ENCODE results near the gene RAPGEF2.
A peak's percentile ranks its signal among the peaks of the same experiment; 100 is the strongest.
"Not testable (repeated sequence)": the region's sequence is repeated elsewhere in the genome, so short reads cannot be mapped to it uniquely, and the experiment has no call there.

The RAPGEF2 gene

DNA sequence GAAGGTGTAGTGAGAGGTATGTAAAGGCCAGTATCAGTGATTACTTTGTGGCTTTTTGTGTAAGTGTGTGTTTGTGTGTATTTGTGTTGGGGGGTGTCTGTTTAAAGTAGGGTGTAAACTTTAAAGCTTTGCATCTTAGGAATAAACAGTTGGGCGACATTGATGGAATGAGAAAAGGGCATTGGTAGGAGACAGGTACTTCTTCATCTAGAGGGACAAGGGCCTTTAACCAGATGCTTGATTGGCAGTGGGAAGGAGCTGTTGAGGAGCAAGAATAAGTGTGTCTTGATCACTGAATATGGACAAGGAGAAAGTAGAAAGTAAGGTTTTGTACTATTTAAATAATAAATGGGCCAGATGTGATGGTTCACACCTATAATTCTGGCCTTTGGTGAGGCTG lies 48.8 kb downstream of the RAPGEF2 start:
- in situ Hi-C loops (cut with HindIII; ENCODE audit: low pct_ligation_motif_present, low pct_unique_long_range_greater_than_20kb, low sequenced_read_pairs), result no loop called here
- DNase-seq, result no peak

DNA sequence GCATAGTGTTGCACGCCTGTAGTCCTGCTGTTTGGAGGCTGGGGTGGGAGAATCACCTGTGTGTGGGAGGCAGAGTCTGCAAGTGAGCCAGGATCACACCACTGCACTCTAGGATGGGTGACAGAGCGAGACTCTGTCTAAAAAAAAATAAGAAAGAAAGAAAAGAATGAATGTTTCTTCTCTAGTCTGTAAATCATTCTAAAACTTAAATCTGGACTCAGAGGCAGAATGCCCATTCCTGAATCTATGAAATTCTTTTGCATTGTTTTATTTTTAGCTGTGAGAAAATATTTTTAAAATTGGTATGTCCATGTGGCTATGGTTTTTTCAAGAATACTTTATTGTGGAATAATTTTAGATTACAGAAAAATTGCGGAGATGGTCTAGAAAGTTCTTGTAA lies 49.3 kb downstream of the RAPGEF2 start:
- DNase-seq, result no peak
- in situ Hi-C loops (cut with HindIII; ENCODE audit: low pct_ligation_motif_present, low pct_unique_long_range_greater_than_20kb, low sequenced_read_pairs), result no loop called here

DNA sequence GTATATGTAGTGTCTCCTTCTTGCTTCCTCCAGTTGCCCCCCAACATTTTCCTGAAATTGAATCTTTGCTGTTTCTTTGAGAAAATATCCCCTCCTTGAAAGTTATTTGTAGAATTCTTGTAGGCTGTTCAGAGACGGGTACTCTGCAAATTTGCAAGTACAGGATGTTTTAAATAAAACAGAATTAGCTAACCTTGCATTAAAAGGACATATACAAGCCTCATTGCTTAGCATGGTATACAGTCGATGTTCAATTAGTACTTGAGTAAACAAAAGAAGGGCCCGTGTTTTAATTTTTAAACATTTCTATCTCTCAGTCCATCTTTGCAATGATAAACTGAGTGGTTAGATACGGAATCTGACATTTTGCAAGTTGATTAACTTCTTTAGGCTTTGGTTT lies 50.8 kb downstream of the RAPGEF2 start:
- in situ Hi-C loops (cut with HindIII; ENCODE audit: low pct_ligation_motif_present, low pct_unique_long_range_greater_than_20kb, low sequenced_read_pairs), result no loop called here

DNA sequence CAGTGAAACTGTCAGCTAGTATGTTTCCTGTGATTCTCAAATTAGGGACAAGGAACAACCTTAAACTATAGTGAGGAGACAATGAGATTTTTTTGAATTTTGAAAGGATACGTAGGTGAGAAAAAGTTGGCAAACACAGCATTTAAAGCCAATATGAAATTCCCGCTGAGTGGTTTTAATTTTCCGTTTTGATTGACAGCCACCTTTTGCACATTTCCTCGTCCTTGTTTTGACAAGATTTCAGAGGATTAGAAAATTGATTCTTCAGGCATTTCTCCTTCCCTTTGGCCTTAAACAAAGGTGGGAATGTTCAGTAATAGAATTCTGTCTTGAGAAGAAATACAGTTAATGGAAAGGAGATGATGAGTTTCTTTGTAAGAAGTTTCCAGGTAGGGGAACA lies 52.2 kb downstream of the RAPGEF2 start:
- no peak for DNase-seq
- in situ Hi-C loops (cut with HindIII; ENCODE audit: low pct_ligation_motif_present, low pct_unique_long_range_greater_than_20kb, low sequenced_read_pairs), result no loop called here

More for the DNA sequence above, 50.8 kb downstream of the RAPGEF2 start:
- no peak for DNase-seq

DNA sequence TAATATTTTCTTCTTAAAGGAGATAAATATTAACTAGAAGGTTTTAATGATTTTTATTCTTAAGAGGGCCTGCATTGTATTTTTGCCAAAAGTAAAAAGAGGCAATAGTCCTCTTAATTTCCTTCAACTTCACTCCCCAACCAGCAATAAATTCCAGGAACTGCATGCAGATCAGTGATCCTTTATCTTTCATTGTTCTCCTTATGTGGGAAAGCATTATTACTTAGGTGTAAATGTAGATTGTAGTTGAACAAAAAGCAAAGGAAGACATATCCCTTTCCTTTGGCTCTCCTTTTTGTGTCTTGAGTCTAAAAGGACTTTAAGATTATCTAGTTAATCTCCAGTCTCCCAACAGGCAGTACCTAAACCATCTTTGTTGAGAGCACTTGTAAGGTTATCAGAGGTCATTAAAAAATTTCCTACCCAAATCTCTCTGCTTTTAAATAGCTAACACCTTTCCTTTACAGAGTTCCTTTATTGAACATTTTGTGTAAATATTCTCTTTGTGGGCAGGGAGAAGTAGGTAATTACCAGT lies 55.3 kb downstream of the RAPGEF2 start:
- DNase-seq, result no peak
- in situ Hi-C loops (cut with HindIII; ENCODE audit: low pct_ligation_motif_present, low pct_unique_long_range_greater_than_20kb, low sequenced_read_pairs), result no loop called here

DNA sequence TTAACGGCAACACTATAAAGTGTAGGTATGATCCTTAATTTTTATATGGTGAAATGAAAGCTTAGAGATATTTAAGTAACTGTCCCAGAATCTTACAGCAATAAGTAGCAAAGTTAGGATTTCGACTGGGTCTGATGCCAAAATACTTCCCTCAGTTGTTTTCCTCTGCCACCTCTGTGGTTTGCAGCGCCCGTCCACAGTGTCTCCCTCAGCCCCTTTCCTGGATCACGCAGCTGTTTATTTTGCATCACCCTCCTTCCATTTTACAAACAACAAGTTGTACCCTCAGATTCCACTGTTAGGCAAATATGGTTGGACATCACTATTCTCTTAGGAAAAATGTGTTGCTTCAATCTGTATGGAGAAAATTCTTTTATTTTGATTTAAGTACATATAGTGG lies 56.1 kb downstream of the RAPGEF2 start:
- in situ Hi-C loops (cut with HindIII; ENCODE audit: low pct_ligation_motif_present, low pct_unique_long_range_greater_than_20kb, low sequenced_read_pairs), result no loop called here
- DNase-seq, result no peak

DNA sequence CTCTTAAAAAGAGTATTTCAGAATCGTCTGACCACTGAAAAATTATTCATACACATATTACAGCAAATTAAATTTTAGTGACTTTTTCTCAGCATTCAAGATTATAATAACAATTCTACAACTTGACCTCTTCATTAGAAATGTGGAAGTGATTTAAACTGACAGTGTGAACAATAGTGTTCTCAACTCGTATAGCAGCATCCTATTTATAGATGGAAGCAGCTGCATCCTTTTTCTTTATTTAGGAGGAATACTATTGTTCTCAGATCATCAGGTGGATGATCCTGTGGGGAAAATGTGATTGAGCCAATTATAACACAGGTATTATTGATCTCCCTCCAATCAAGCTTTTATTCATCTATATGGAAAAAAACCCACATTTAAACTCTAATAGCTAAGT lies 56.7 kb downstream of the RAPGEF2 start:
- in situ Hi-C loops (cut with HindIII; ENCODE audit: low pct_ligation_motif_present, low pct_unique_long_range_greater_than_20kb, low sequenced_read_pairs), result no loop called here

DNA sequence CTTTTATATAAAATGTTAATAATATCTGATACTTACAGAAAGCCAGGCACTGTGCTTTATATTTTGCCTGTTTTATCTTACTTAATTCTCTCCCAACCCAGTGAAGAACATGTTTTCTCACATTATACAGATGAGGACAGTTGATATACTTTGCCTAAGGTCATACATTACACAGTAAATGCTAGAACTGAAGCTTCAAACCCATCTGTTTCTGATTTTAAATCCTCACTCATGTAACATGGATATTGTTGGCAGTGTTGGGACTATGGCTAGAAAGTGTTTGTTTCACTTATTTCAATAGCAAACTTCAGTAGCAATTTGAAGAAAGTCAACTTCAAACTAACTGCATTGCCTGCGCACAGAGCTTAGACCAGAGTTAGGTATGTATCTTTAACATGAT lies 57.4 kb downstream of the RAPGEF2 start:
- DNase-seq, result no peak
- in situ Hi-C loops (cut with HindIII; ENCODE audit: low pct_ligation_motif_present, low pct_unique_long_range_greater_than_20kb, low sequenced_read_pairs), result no loop called here

More for the DNA sequence above, 56.7 kb downstream of the RAPGEF2 start:
- no peak for DNase-seq

DNA sequence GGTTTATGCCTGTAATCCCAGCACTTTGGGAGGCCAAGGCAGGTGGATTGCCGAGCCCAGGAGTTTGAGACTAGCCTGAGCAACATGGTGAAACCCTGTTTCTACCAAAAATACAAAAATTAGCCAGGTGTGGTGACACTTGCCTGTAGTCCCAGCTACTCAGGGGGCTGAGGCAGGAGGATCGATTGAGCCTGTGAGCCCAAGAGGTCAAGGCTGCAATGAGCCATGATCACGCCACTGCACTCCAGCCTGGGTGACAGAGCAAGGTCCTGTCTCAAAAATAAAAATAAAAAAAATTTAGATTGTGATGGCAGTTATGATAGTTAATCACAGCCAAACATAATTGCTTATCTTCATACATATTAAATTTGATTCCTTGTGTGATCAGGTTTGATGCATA lies 58.6 kb downstream of the RAPGEF2 start:
- in situ Hi-C loops (cut with HindIII; ENCODE audit: low pct_ligation_motif_present, low pct_unique_long_range_greater_than_20kb, low sequenced_read_pairs); DNase-seq: not testable (repeated sequence)

DNA sequence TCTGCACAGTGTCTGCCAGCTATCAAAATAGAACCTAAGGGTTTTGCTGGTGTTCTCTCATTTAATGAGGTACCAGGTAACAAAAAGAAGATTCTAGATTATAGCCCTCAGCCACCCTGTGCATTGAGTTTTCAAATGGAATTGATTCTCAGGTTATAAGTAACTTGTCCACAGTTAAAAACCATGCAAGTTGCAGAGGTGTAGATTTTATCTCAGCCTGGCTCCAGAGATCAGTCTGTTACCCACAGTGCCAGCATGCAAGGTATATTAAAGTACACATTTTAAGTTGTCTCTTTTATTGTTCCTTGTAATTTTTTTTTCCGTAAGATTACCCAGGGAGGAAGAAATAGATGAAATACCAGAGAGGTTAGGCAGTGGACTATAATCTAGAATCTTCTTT lies 59.7 kb downstream of the RAPGEF2 start:
- in situ Hi-C loops (cut with HindIII; ENCODE audit: low pct_ligation_motif_present, low pct_unique_long_range_greater_than_20kb, low sequenced_read_pairs), result no loop called here
- no peak for DNase-seq

DNA sequence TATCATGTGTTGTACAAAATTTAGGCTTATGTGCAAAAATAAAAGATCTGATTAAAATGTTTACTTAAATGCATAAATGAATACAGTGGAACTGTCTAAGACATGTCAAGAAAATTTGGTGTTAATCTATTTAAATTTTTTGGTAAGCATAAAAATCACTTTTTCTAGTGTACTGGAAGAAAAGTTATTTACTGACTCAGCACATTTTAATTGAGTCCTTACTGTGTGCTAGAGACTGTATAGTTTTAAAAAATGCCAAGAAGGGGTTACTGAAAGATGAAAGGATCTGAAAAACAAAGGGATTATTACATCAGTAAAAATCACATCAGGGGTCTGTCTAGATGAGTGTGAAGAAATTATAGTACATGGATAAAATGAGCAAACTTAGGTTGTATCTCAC lies 60.6 kb downstream of the RAPGEF2 start:
- in situ Hi-C loops (cut with HindIII; ENCODE audit: low pct_ligation_motif_present, low pct_unique_long_range_greater_than_20kb, low sequenced_read_pairs), result no loop called here
- DNase-seq, result no peak

DNA sequence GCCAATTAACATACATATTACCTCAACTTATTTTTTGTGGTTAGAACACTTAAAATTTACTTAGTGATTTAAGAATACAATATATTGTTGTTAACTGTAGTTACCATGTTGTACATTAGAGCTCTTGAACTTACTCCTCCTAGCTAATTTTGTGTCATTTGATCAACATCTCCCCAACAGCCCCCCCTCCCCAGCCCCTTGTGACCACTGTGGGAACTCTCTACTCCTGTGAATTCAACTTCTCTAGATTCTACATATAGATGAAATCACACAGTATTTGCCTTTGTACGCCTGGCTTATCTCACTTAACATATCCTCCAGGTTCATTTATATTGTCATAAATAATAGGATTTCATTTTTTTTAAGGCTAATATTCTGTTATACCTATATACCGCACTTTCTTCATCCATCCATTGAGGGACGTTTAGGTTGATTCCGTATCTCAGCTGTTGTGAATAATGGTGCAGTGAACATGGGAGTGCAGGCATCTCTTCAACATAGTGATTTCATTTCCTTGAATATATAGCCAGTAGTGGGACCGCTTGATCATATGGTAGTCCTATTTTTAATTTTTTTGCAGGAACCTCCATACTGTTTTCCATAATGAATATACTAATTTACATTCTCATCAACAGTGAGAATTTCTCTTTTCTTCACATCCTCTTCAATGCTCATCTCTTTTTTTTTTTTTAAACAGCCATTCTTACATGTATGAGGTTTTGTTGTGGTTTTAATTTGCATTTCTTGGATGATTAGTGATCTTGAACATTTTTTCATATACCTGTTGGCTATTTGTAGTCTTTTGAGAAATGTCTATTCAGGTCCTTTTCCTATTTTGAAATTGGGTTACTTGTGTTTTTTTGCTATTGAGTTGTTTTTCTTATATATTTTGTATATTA lies 66.8 kb downstream of the RAPGEF2 start:
- DNase-seq, result no peak
- in situ Hi-C loops (cut with HindIII; ENCODE audit: low pct_ligation_motif_present, low pct_unique_long_range_greater_than_20kb, low sequenced_read_pairs), result no loop called here

DNA sequence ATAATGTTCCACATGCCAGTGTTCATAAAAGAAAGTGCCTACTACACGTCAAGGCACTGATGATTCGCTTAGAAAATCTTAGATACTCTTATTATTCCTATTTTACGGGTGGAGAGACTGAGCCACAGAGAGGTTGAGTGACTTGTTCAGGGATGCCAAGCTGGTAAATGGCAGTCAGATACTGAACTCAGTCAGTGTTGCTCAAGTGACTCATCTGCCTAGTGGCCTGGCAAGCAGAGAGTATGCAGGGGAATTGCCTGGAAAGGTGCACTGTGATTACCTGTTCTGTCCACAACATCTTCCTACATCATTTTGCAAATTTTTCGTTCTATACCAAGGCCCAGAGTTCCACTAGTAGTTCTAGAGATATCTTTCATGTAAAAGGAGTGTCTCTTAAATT lies 68.4 kb downstream of the RAPGEF2 start:
- DNase-seq, result peak; percentile 27
- in situ Hi-C loops (cut with HindIII; ENCODE audit: low pct_ligation_motif_present, low pct_unique_long_range_greater_than_20kb, low sequenced_read_pairs), result no loop called here

DNA sequence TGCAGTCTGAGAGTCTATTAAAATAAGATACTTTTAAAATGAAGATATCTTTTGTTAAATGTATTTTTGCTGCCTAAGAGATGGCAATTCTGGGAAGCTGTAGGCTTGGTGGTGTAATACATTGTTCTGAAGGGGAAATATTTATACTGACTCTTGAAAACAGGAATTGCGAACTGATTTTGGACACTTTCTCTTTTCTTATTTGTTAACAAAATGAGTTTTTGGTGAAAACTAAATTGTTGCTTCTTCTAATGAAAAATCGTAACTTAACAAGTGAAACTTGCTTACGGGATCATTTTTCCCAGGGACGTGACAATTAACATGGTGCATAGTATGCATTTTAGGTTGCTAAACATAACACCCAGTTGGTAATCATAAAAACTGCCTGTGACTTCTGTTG lies 71.0 kb downstream of the RAPGEF2 start:
- in situ Hi-C loops (cut with HindIII; ENCODE audit: low pct_ligation_motif_present, low pct_unique_long_range_greater_than_20kb, low sequenced_read_pairs), result no loop called here
- DNase-seq, result no peak

DNA sequence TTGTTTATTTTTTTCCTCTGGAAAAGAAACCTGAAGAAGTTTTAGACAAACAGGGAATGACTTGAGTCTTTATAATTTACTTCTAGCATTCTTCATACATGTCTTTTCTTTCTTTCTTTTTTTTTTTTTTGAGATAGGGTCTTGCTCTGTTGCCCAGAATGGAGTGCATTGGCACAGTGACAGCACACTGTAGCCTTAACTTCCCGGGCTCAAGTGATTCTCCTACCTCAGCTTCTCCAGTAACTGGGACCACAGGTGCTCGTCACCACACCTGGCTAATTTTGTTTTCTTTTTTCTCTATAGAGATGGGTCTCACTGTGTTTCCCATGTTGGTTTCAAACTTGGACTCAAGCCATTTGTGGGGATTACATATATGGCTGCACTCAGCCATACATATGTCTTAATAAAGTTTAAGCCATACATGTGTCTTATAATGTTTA lies 71.8 kb downstream of the RAPGEF2 start:
- DNase-seq, result no peak
- in situ Hi-C loops (cut with HindIII; ENCODE audit: low pct_ligation_motif_present, low pct_unique_long_range_greater_than_20kb, low sequenced_read_pairs), result loop anchor here (25.0 kb wide), 1 partner anchor 312 kb away; no protein-coding TSS in a partner anchor

DNA sequence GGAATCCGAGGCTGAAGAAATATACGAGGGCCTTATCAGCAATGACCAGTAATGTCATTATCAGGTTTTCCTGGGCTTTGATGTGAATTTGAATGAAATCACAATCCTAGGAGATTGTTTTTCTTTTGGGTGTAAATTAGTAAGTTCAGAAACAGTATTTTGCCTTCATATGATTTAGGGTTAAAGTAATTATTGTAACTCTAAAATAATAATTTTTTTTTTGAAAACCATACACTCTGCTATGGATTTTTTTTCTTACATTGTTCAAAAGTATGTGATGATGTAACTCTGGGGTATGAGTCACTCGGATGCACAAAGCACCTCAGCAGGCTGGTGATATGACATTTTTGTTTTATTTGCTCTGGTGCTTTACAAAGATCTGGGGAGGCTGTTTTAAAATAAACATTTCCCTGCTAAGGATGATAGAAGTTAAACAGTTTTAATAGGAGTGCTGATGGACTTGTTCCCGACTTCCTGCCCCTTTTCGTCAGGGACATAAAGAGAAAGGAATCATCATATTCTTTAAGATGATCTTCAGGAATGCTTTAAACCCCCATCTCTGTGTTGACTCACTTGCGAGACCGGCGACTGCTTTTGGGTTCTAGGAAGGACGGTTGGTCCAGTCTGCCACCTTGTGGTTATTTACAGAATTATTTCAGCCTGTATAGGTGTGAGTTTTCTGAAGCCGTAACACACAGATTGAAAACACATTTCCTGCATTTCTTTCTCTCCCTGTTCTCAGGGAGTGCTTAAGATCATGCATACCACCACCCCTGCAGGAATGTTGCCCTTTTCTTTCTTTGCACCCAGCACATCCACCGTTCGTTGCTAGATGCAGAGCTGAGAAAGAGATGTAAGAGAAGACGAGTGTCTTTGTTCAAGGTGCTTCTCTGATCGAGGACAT lies 72.5 kb downstream of the RAPGEF2 start:
- peak; percentile 74 for DNase-seq
- in situ Hi-C loops (cut with HindIII; ENCODE audit: low pct_ligation_motif_present, low pct_unique_long_range_greater_than_20kb, low sequenced_read_pairs), result loop anchor here (25.0 kb wide), 1 partner anchor 313 kb away; no protein-coding TSS in a partner anchor

DNA sequence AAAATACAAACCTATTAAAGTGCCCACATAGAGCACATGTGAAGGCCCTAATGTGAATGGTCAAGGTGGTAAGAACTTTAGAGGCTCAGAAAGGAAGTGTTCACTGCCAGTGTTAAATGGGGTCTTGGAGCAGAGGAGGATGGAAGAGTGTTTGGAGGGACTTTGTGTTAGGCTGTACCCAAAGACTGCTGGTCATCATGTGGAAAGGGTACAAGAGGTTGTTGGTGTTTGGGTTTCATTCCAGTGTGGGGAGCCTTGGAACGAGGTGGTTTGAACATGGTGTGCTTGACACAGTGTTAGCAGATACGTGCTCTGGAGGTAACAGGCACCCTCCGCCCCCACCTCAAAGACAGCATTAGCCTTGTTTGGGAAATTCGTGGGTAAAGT lies 73.1 kb downstream of the RAPGEF2 start:
- DNase-seq, result no peak

DNA sequence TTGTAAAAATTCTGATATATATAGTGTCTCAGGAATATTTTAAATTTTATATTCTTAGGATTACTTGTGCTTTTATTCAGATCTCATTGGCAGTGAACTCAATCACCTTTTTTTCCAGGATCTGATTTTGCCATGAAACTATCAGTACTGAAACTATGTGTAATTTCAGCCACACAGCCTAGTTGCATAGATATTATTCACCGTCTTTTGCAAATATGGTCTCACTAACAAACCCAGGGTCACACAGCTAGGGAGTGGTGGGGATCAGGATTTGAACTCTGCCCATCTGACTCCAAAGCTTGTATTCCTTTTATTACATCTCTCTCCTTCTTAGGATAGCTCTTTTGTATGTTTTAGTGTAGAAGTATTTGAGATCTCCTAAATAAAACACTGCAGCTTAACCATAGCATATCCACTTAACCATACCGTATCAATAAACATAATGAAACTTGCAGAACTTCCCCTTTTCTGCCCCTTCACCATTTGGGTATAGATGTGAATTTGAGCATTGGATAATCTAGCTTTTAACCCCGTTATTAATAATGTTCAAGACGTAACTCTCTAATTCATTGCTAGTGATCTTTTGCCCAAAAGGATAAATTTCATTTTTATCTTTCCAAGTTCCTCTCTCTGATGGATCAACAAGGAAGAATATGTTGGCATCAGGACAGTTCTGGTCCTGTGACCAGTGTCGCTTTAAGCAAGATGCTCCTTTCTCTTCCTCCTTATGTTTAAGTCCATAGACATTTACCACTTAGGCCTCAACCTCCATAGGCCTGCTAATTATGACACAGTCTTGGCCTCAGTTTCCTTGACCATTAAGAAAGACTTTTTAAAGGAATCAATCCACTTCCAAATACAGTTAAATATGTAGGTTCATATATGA lies 74.6 kb downstream of the RAPGEF2 start:
- DNase-seq, result no peak
- in situ Hi-C loops (cut with HindIII; ENCODE audit: low pct_ligation_motif_present, low pct_unique_long_range_greater_than_20kb, low sequenced_read_pairs), result loop anchor here (25.0 kb wide), 1 partner anchor 315 kb away; no protein-coding TSS in a partner anchor

More for the DNA sequence above, 73.1 kb downstream of the RAPGEF2 start:
- in situ Hi-C loops (cut with HindIII; ENCODE audit: low pct_ligation_motif_present, low pct_unique_long_range_greater_than_20kb, low sequenced_read_pairs), result loop anchor here (25.0 kb wide), 1 partner anchor 314 kb away; no protein-coding TSS in a partner anchor
